H1 (cell line): ENCODE measurements around the gene PLD5.

Source experiments
- CHD1 ChIP-seq: IDR thresholded peaks from 2 replicates; pipeline ENCODE4 v1.6.1; 2012; ENCODE audit warnings: low read depth, low read length, improper control_type of control experiment
- HDAC2 ChIP-seq, 2 experiments: fragments of 300-600 bp in 1 of 2; sonication (generic) in 1 of 2; IDR thresholded peaks; 2 replicates each; pipeline ENCODE4 v1.6.1; 2011 to 2012; ENCODE audit warnings: low read depth in 2 of 2, low read length in 2 of 2, mild to moderate bottlenecking in 2 of 2, moderate library complexity in 2 of 2, borderline replicate concordance in 1 of 2, inconsistent platforms in 1 of 2
- TF ChIP-seq, protein P1 (sequence below), 3 experiments: IDR thresholded peaks; 1 replicate in 2 of 3; 2 replicates in 1 of 3; pipeline versions ENCODE4 v1.5.1 to v1.6.1; 2011; ENCODE audit warnings: low read length in 3 of 3, mild to moderate bottlenecking in 3 of 3, inconsistent platforms in 2 of 3, low read depth in 1 of 3, moderate library complexity in 1 of 3; ENCODE audit not compliant: insufficient read depth in 1 of 3; ENCODE audit errors: control extremely low read depth in 1 of 3

- TF ChIP-seq CHD1 (no peak), HDAC2 (IDR thresholded peaks at IDR 0.05; ENCODE audit: borderline replicate concordance in 1 of 2, low read depth in 2 of 2, low read length in 2 of 2) (no peak)
- TF ChIP-seq, protein P1, sequence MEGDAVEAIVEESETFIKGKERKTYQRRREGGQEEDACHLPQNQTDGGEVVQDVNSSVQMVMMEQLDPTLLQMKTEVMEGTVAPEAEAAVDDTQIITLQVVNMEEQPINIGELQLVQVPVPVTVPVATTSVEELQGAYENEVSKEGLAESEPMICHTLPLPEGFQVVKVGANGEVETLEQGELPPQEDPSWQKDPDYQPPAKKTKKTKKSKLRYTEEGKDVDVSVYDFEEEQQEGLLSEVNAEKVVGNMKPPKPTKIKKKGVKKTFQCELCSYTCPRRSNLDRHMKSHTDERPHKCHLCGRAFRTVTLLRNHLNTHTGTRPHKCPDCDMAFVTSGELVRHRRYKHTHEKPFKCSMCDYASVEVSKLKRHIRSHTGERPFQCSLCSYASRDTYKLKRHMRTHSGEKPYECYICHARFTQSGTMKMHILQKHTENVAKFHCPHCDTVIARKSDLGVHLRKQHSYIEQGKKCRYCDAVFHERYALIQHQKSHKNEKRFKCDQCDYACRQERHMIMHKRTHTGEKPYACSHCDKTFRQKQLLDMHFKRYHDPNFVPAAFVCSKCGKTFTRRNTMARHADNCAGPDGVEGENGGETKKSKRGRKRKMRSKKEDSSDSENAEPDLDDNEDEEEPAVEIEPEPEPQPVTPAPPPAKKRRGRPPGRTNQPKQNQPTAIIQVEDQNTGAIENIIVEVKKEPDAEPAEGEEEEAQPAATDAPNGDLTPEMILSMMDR (IDR thresholded peaks at IDR 0.05; ENCODE audit: control extremely low read depth in 1 of 3, insufficient read depth in 1 of 3, low read depth in 1 of 3, low read length in 3 of 3), result no peak
Observed at GRCh38 chr1:242065813-242066212, 458.7 kb downstream of the PLD5 start.
